IMR-90 (cell line): Measurements from ENCODE around the gene RFPL1. TPM values are rescaled to one million over a fixed set of nuclear protein-coding genes. Genes with fewer than 3 reads are reported as not detected.

Experiments used
- ATAC-seq: fragments of 200-7000 bp; cut with Tn5 transposase; 2 replicates; pipeline ENCODE4 v1.9.1; 2020; ENCODE audit warnings: low read depth, mild to moderate bottlenecking, moderate library complexity
- BruUV-seq: library from RNA; stranded (reverse); fragments of 400-500 nt; replicated peaks from 2 replicates; lab custom pipeline; 2021; lab: Mats Ljungman, UMichigan
- CTCF ChIA-PET: fragments of 300-600 bp; formaldehyde crosslinking; extraction: SDS; loops from one replicate; lab custom pipeline; 2021; ENCODE audit warnings: antibody characterized with exemption; lab: Yijun Ruan, JAX
- POLR2A ChIA-PET: fragments of 300-600 bp; sonication (Branson Sonifier 250); formaldehyde crosslinking; loops from one replicate; lab custom pipeline; 2022; ENCODE audit warnings: antibody characterized with exemption; ENCODE audit not compliant: unreplicated experiment; lab: Charles Lee
- DNase-seq: peaks from one replicate; pipeline ENCODE4 v3.0.0; 2013
- H2AFZ ChIP-seq: replicated peaks from 2 replicates; pipeline ENCODE3; 2013; ENCODE audit warnings: low read length, mild to moderate bottlenecking; ENCODE audit not compliant: poor library complexity
- H2AK5ac ChIP-seq: 2 replicates; pipeline ENCODE4 v1.6.1; 2013; ENCODE audit warnings: low read depth, low read length, inconsistent platforms
- H2AK9ac ChIP-seq: replicated peaks from 2 replicates; pipeline ENCODE3; 2013; ENCODE audit warnings: mild to moderate bottlenecking, low read depth, low read length, moderate library complexity; ENCODE audit not compliant: poor library complexity
- H2BK120ac ChIP-seq: 2 replicates; pipeline ENCODE4 v1.6.1; 2013; ENCODE audit warnings: low read depth, low read length, inconsistent platforms
- H2BK15ac ChIP-seq: 3 replicates; pipeline ENCODE4 v1.6.1; 2013; ENCODE audit warnings: low read depth, low read length, inconsistent platforms
- H2BK20ac ChIP-seq: 2 replicates; pipeline ENCODE4 v1.6.1; 2013; ENCODE audit warnings: low read depth, mild to moderate bottlenecking, inconsistent platforms, low read length, moderate library complexity
- H2BK5ac ChIP-seq: 2 replicates; pipeline ENCODE4 v1.6.1; 2013; ENCODE audit warnings: mild to moderate bottlenecking, low read depth, low read length, inconsistent platforms; ENCODE audit not compliant: poor library complexity, severe bottlenecking
- H3K14ac ChIP-seq: replicated peaks from 2 replicates; pipeline ENCODE4 v1.6.1; 2013; ENCODE audit warnings: low read depth, low read length, inconsistent platforms
- H3K18ac ChIP-seq: 2 replicates; pipeline ENCODE4 v1.6.1; 2013; ENCODE audit warnings: low read depth, low read length, control low read depth
- H3K23ac ChIP-seq: 2 replicates; pipeline ENCODE4 v1.6.1; 2013; ENCODE audit warnings: low read depth, low read length, inconsistent platforms
- H3K27ac ChIP-seq: 2 replicates; pipeline ENCODE4 v1.5.1; 2013; ENCODE audit warnings: mild to moderate bottlenecking, control low read depth, low read length; ENCODE audit not compliant: insufficient read depth
- H3K27me3 ChIP-seq: 2 replicates; pipeline ENCODE4 v1.6.1; 2013; ENCODE audit warnings: low read length; ENCODE audit not compliant: control insufficient read depth, insufficient read depth
- H3K36me3 ChIP-seq: 2 replicates; pipeline ENCODE4 v1.6.1; 2013; ENCODE audit warnings: low read length, mixed read lengths; ENCODE audit not compliant: control insufficient read depth, insufficient read depth
- H3K4ac ChIP-seq: 2 replicates; pipeline ENCODE4 v1.6.1; 2013; ENCODE audit warnings: low read depth, low read length, inconsistent platforms
- H3K4me1 ChIP-seq: 2 replicates; pipeline ENCODE4 v1.6.1; 2013; ENCODE audit warnings: low read length, mixed read lengths; ENCODE audit not compliant: control insufficient read depth, insufficient read depth
- H3K4me2 ChIP-seq: 2 replicates; pipeline ENCODE4 v1.6.1; 2013; ENCODE audit warnings: low read depth, mild to moderate bottlenecking, control low read depth, low read length, moderate library complexity
- H3K4me3 ChIP-seq: 2 replicates; pipeline ENCODE4 v1.5.1; 2013; ENCODE audit warnings: low read depth, mild to moderate bottlenecking, control low read depth, low read length, moderate library complexity; ENCODE audit not compliant: insufficient read depth
- H3K56ac ChIP-seq: 2 replicates; pipeline ENCODE4 v1.6.1; 2013; ENCODE audit warnings: low read length, inconsistent platforms; ENCODE audit not compliant: insufficient read depth; ENCODE audit errors: extremely low read depth
- H3K79me1 ChIP-seq, 2 experiments: 2 replicates each; pipeline ENCODE4 v1.6.1; 2013; ENCODE audit warnings: low read length in 2 of 2, inconsistent platforms in 1 of 2, low read depth in 1 of 2
- H3K9ac ChIP-seq: 2 replicates; pipeline ENCODE4 v1.6.1; 2013; ENCODE audit warnings: low read depth, low read length, control low read depth
- H3K9me1 ChIP-seq: 2 replicates; pipeline ENCODE4 v1.6.1; 2013; ENCODE audit warnings: low read length, inconsistent platforms; ENCODE audit not compliant: insufficient read depth
- H3K9me3 ChIP-seq: 2 replicates; pipeline ENCODE4 v1.6.1; 2013; ENCODE audit warnings: low read length; ENCODE audit not compliant: control insufficient read depth, insufficient read depth
- H4K20me1 ChIP-seq: 2 replicates; pipeline ENCODE4 v1.6.1; 2013; ENCODE audit warnings: low read length, inconsistent platforms; ENCODE audit not compliant: insufficient read depth
- H4K5ac ChIP-seq: 2 replicates; pipeline ENCODE4 v1.6.1; 2013; ENCODE audit warnings: mild to moderate bottlenecking, low read depth, low read length, control low read depth
- H4K8ac ChIP-seq, 2 experiments: 2 replicates each; pipeline ENCODE4 v1.6.1; 2013; ENCODE audit warnings: low read depth in 2 of 2, low read length in 2 of 2, control low read depth in 1 of 2, inconsistent platforms in 1 of 2
- H4K91ac ChIP-seq: 2 replicates; pipeline ENCODE4 v1.6.1; 2013; ENCODE audit warnings: low read depth, low read length, inconsistent platforms; ENCODE audit not compliant: insufficient read depth
- BHLHE40 ChIP-seq: fragments of 150-350 bp; IDR thresholded peaks from 2 replicates; pipeline ENCODE4 v1.6.1; 2016; ENCODE audit warnings: mild to moderate bottlenecking, low read depth, low read length
- CEBPB ChIP-seq: IDR thresholded peaks from 2 replicates; pipeline ENCODE4 v1.6.1; 2012; ENCODE audit warnings: low read depth, low read length, improper control_type of control experiment
- CHD1 ChIP-seq: IDR thresholded peaks from 2 replicates; pipeline ENCODE4 v1.6.1; 2012; ENCODE audit warnings: low read depth, low read length, improper control_type of control experiment
- CTCF ChIP-seq: conservative IDR thresholded peaks from 2 replicates; pipeline ENCODE4 v1.5.1; 2012; ENCODE audit warnings: mild to moderate bottlenecking, low read depth, low read length, improper control_type of control experiment
- FOS ChIP-seq: fragments of 150-350 bp; IDR thresholded peaks from 2 replicates; pipeline ENCODE4 v1.6.1; 2016; ENCODE audit warnings: low read depth, low read length
- MAFK ChIP-seq: IDR thresholded peaks from 2 replicates; pipeline ENCODE4 v1.6.1; 2012; ENCODE audit warnings: low read depth, low read length, improper control_type of control experiment
- MAZ ChIP-seq: IDR thresholded peaks from 2 replicates; pipeline ENCODE4 v1.6.1; 2012; ENCODE audit warnings: low read depth, mild to moderate bottlenecking, low read length, improper control_type of control experiment, moderate library complexity, borderline replicate concordance
- MXI1 ChIP-seq: IDR thresholded peaks from 2 replicates; pipeline ENCODE4 v1.6.1; 2012; ENCODE audit warnings: low read depth, mild to moderate bottlenecking, low read length, moderate library complexity, borderline replicate concordance
- NFE2L2 ChIP-seq: fragments of 150-350 bp; IDR thresholded peaks from 2 replicates; pipeline ENCODE4 v1.6.1; 2016; ENCODE audit warnings: low read depth, mild to moderate bottlenecking, low read length
- POLR2A ChIP-seq: IDR thresholded peaks from 2 replicates; pipeline ENCODE4 v1.6.1; 2012; ENCODE audit warnings: mild to moderate bottlenecking, low read depth, low read length
- RAD21 ChIP-seq: IDR thresholded peaks from 2 replicates; pipeline ENCODE4 v1.6.1; 2012; ENCODE audit warnings: low read length, improper control_type of control experiment
- RCOR1 ChIP-seq: IDR thresholded peaks from 2 replicates; pipeline ENCODE4 v1.6.1; 2012; ENCODE audit warnings: mild to moderate bottlenecking, low read length, improper control_type of control experiment; ENCODE audit not compliant: insufficient replicate concordance
- RFX5 ChIP-seq: IDR thresholded peaks from 2 replicates; pipeline ENCODE4 v1.8.0; 2012; ENCODE audit warnings: low read depth, mild to moderate bottlenecking, low read length, moderate library complexity
- SMC3 ChIP-seq: fragments of 150-350 bp; IDR thresholded peaks from 2 replicates; pipeline ENCODE4 v1.6.1; 2016; ENCODE audit warnings: low read depth, mild to moderate bottlenecking, antibody characterized with exemption, low read length, moderate library complexity
- USF2 ChIP-seq: fragments of 150-350 bp; IDR thresholded peaks from 2 replicates; pipeline ENCODE4 v1.6.1; 2017; ENCODE audit warnings: mild to moderate bottlenecking, antibody characterized with exemption, low read length, low read depth
- WGBS, 2 experiments: methylation state at CpG; one replicate each; pipeline versions ENCODE4 v1.1.5 to v1.1.7; 2013; ENCODE audit warnings: missing lambda C conversion rate in 2 of 2; ENCODE audit not compliant: insufficient read length in 1 of 2; ENCODE audit errors: extremely low coverage in 2 of 2; 5-methylcytosine and 5-hydroxymethylcytosine counted together
- dilution Hi-C: fragments of 300-500 bp; cut with HindIII; formaldehyde crosslinking; loops from one replicate; pipeline ENCODE4 v1.14.3; 2018; ENCODE audit warnings: low sequenced_read_pairs; ENCODE audit not compliant: unreplicated experiment
- in situ Hi-C: fragments of 300-500 bp; cut with MboI; formaldehyde crosslinking; loops from 3 replicates; pipeline ENCODE4 v1.14.3; 2019; ENCODE audit warnings: low sequenced_read_pairs, inconsistent platforms, mixed read lengths
- intact Hi-C: fragments of 100-400 bp; cut with micrococcal nuclease; formaldehyde crosslinking; loops from 2 replicates; pipeline ENCODE4 v1.10.0; 2022
- polyA plus RNA-seq, 3 experiments: library from polyadenylated mRNA; depleted of rRNA; stranded (reverse); fragments of >200 nt; gene quantifications; 2 replicates each; pipeline ENCODE4 v1.2.3, GENCODE V29; 2012; ENCODE audit warnings: low replicate concordance in 1 of 3
- total RNA-seq: library from RNA; depleted of rRNA; stranded (reverse); fragments of >200 nt; gene quantifications from 2 replicates; pipeline ENCODE4 v1.2.3, GENCODE V29; 2012
- TF ChIP-seq, protein P1 (sequence below): fragments of 150-350 bp; IDR thresholded peaks from 2 replicates; pipeline ENCODE4 v1.6.1; 2016; ENCODE audit warnings: low read depth, mild to moderate bottlenecking, low read length, moderate library complexity, borderline replicate concordance

RFPL1 gene
- total and polyA plus RNA-seq, 2 of the 4 experiments (the other 2 are of a cell fraction) = not detected

GRCh38 chr22:29408940-29409339 is 29.4 kb upstream of the RFPL1 start:
- DNase-seq (no peak), ATAC-seq (no peak)
- Histone ChIP-seq H2AFZ (no peak overlapping the region), H3K27ac (no peak overlapping the region), H2BK5ac (no peak overlapping the region), H3K9me3 (no peaks in the 10 kb centered on the region), H3K27me3 (peaks cover 8% of the 10 kb centered on the region), H3K56ac (no peak overlapping the region), H3K18ac (no peak overlapping the region), H4K91ac (no peak overlapping the region), H4K20me1 (no peaks in the 10 kb centered on the region), H3K4me3 (no peak overlapping the region), H2AK5ac (no peak overlapping the region), H4K8ac (no peak overlapping the region), H3K4me2 (no peak overlapping the region), H2BK120ac (no peak overlapping the region), H4K5ac (no peak overlapping the region), H3K79me1 (no peaks in the 10 kb centered on the region), H3K14ac (no peak overlapping the region), H3K4me1 (no peaks in the 10 kb centered on the region), H2BK15ac (no peak overlapping the region), H3K23ac (no peak overlapping the region), H2AK9ac (no peak overlapping the region), H3K36me3 (no peaks in the 10 kb centered on the region), H3K9ac (no peak overlapping the region), H3K9me1 (no peaks in the 10 kb centered on the region), H3K4ac (no peak overlapping the region), H2BK20ac (no peak overlapping the region)
- 93% methylated on average over 3 of the region's 6 CpGs; no CpG with 5 or more reads in 1 of the 2 experiments for WGBS, 2 experiments
- TF ChIP-seq, protein P1, sequence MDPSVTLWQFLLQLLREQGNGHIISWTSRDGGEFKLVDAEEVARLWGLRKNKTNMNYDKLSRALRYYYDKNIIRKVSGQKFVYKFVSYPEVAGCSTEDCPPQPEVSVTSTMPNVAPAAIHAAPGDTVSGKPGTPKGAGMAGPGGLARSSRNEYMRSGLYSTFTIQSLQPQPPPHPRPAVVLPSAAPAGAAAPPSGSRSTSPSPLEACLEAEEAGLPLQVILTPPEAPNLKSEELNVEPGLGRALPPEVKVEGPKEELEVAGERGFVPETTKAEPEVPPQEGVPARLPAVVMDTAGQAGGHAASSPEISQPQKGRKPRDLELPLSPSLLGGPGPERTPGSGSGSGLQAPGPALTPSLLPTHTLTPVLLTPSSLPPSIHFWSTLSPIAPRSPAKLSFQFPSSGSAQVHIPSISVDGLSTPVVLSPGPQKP = no peak
- TF ChIP-seq FOS = no peak
- TF ChIP-seq MAZ = no peak
- TF ChIP-seq RCOR1 = no peak
- TF ChIP-seq NFE2L2 = no peak
- no peak for TF ChIP-seq MXI1
- no peak for TF ChIP-seq CHD1
- no peak for TF ChIP-seq RFX5
- TF ChIP-seq USF2 = no peak
- TF ChIP-seq RAD21 = no peak
- no peak for TF ChIP-seq CTCF
- TF ChIP-seq POLR2A = no peak
- no peak for TF ChIP-seq SMC3
- TF ChIP-seq BHLHE40 = no peak
- no peak for TF ChIP-seq MAFK
- no peak for TF ChIP-seq CEBPB
- intact Hi-C loops (no loop called here), in situ Hi-C loops (no loop called here), dilution Hi-C loops (no loop called here)
- no TSS peak for BruUV-seq
- CTCF ChIA-PET = no interaction called here
- POLR2A ChIA-PET = no interaction called here
